Measurements from ENCODE around the gene NDUFS1.

DNA sequence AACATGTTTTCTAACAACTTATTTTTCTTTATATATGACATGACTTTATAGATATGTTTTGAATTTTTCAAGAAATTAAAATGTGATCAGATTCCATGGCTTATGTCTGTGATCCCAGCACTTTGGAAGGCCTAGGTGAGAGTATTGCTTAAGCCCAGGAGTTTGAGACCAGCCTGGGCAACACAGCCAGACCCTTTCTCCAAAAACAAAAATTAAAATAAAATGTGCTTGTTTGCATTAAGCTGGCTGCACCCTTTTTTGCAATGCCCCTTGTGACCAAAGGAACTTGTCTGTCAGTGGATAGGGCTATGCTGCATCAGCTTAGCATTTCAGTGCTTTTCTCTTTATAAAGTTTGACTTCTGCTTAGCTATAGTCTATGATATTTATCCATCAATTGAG lies 71.0 kb downstream of the NDUFS1 start:
- TF ChIP-seq, protein P1, sequence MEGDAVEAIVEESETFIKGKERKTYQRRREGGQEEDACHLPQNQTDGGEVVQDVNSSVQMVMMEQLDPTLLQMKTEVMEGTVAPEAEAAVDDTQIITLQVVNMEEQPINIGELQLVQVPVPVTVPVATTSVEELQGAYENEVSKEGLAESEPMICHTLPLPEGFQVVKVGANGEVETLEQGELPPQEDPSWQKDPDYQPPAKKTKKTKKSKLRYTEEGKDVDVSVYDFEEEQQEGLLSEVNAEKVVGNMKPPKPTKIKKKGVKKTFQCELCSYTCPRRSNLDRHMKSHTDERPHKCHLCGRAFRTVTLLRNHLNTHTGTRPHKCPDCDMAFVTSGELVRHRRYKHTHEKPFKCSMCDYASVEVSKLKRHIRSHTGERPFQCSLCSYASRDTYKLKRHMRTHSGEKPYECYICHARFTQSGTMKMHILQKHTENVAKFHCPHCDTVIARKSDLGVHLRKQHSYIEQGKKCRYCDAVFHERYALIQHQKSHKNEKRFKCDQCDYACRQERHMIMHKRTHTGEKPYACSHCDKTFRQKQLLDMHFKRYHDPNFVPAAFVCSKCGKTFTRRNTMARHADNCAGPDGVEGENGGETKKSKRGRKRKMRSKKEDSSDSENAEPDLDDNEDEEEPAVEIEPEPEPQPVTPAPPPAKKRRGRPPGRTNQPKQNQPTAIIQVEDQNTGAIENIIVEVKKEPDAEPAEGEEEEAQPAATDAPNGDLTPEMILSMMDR (IDR thresholded peaks at IDR 0.05), result no peak
- TF ChIP-seq POLR2AphosphoS5 (IDR thresholded peaks at IDR 0.05) (no peak), POLR2A (IDR thresholded peaks at IDR 0.05) (no peak), EP300 (IDR thresholded peaks at IDR 0.05; ENCODE audit: low read depth) (no peak)

All from transverse colon (tissue), 4 donors.